Subcutaneous abdominal adipose tissue (tissue), 5 donors: Measurements from ENCODE around the gene CNTNAP3B.
"Not testable (repeated sequence)": the region's sequence is repeated elsewhere in the genome, so short reads cannot be mapped to it uniquely, and the experiment has no call there.

ENCODE experiments used
- H3K27ac ChIP-seq: one replicate; pipeline ENCODE4 v1.7.0; 2013; ENCODE audit warnings: low read depth, mild to moderate bottlenecking, inconsistent platforms, low read length, moderate library complexity
- H3K27me3 ChIP-seq, 5 donors: one replicate each; pipeline ENCODE4 v1.7.0; 2013; ENCODE audit warnings: low read length in 5 of 5, inconsistent platforms in 1 of 5; ENCODE audit not compliant: control insufficient read depth in 5 of 5, insufficient read depth in 4 of 5
- H3K36me3 ChIP-seq, 5 donors: one replicate each; pipeline ENCODE4 v1.7.0; 2013; ENCODE audit warnings: low read length in 5 of 5; ENCODE audit not compliant: control insufficient read depth in 5 of 5, insufficient read depth in 5 of 5
- H3K4me1 ChIP-seq, 5 donors: one replicate each; pipeline ENCODE4 v1.7.0; 2013; ENCODE audit warnings: low read length in 5 of 5, mild to moderate bottlenecking in 3 of 5, moderate library complexity in 1 of 5; ENCODE audit not compliant: control insufficient read depth in 5 of 5, insufficient read depth in 5 of 5
- H3K4me3 ChIP-seq, 5 donors: one replicate each; pipeline ENCODE4 v1.7.0; 2013; ENCODE audit warnings: low read length in 5 of 5, low read depth in 1 of 5
- H3K9ac ChIP-seq, 5 donors: one replicate each; pipeline ENCODE4 v1.7.0; 2013; ENCODE audit warnings: low read length in 5 of 5, mild to moderate bottlenecking in 4 of 5, moderate library complexity in 3 of 5
- H3K9me3 ChIP-seq, 5 donors: one replicate each; pipeline ENCODE4 v1.7.0; 2013; ENCODE audit warnings: low read length in 5 of 5; ENCODE audit not compliant: control insufficient read depth in 5 of 5
- donor health status: healthy.
- donor health status: healthy.
- donor health status: healthy.
- donor health status: healthy.
- donor health status: healthy.

The CNTNAP3B gene

DNA sequence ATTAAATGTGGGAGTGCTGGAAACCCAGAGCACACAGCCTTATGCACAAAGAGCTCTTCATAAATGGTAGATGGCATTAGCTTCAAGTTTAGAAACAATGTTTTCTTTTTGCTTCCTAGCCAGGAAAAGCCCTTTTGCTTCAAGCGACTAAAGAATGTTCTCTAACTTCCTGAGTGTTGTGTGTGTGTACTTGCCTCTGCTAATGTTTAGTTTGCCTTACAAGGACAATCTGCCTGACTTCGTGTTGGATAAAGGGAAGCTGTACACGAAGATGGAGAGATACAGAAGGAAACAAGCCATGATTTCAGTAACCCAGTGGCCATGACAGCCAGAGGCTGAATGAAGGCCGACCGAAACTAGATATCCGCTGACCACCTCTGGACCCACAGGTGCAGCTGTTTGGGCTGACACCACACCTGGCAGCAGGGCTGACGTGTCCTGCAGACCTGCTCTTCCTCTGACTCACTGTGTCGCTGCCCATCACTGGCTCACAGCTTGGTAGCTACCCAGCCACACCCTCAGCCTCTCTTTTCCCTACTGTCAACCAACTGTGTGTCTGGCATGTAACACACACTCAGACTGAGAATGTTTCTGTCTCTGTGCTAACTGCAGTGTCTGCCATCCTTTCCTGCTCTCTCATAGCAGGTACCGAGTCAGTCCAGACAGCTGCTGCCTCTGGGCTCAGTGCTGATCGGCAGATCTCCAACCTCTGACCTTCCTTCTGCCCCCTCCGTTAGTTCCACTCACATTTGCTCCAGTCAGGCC is 59.0 kb downstream of the CNTNAP3B start:
- H3K27ac ChIP-seq, H3K36me3 ChIP-seq, H3K9me3 ChIP-seq, H3K27me3 ChIP-seq, H3K4me3 ChIP-seq, H3K4me1 ChIP-seq, H3K9ac ChIP-seq: not testable (repeated sequence)

GRCh38 chr9:42053874-42054273 is 75.4 kb downstream of the CNTNAP3B start:
- not testable (repeated sequence) for H3K4me3 ChIP-seq, H3K27ac ChIP-seq, H3K9ac ChIP-seq, H3K27me3 ChIP-seq, H3K36me3 ChIP-seq, H3K4me1 ChIP-seq, H3K9me3 ChIP-seq

DNA sequence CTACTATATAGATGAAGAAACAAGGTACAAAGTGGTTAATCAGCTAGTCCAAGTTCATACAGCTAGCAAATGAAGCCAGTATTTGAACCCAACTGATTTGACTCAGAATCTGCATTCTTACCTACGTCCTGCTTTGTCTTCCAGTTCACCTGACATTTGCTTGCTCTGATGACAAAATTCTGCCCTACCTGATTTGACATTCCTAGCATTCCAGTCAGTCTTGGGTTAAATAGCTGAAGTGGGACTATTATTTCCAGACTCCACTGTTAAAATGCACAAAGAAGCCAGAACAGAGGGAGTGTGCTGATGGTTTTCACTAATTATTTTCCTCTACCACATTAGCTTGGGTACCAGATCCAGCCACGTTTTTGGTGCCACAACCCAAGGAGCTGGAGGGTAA is 78.5 kb downstream of the CNTNAP3B start:
- not testable (repeated sequence) for H3K36me3 ChIP-seq, H3K9me3 ChIP-seq, H3K27ac ChIP-seq, H3K4me3 ChIP-seq, H3K9ac ChIP-seq, H3K27me3 ChIP-seq, H3K4me1 ChIP-seq

- H3K36me3 ChIP-seq, H3K27ac ChIP-seq, H3K9me3 ChIP-seq, H3K9ac ChIP-seq, H3K4me1 ChIP-seq, H3K27me3 ChIP-seq, H3K4me3 ChIP-seq: not testable (repeated sequence)
Observed at GRCh38 chr9:42044422-42045010, 84.7 kb downstream of the CNTNAP3B start.

- not testable (repeated sequence) for H3K4me3 ChIP-seq, H3K27me3 ChIP-seq, H3K36me3 ChIP-seq, H3K27ac ChIP-seq, H3K4me1 ChIP-seq, H3K9ac ChIP-seq, H3K9me3 ChIP-seq
Observed at GRCh38 chr9:42033541-42033940, 95.7 kb downstream of the CNTNAP3B start.

- not testable (repeated sequence) for H3K27ac ChIP-seq, H3K9me3 ChIP-seq, H3K4me1 ChIP-seq, H3K4me3 ChIP-seq, H3K9ac ChIP-seq, H3K27me3 ChIP-seq, H3K36me3 ChIP-seq
Observed at GRCh38 chr9:42020639-42021038, 108.6 kb downstream of the CNTNAP3B start.

DNA sequence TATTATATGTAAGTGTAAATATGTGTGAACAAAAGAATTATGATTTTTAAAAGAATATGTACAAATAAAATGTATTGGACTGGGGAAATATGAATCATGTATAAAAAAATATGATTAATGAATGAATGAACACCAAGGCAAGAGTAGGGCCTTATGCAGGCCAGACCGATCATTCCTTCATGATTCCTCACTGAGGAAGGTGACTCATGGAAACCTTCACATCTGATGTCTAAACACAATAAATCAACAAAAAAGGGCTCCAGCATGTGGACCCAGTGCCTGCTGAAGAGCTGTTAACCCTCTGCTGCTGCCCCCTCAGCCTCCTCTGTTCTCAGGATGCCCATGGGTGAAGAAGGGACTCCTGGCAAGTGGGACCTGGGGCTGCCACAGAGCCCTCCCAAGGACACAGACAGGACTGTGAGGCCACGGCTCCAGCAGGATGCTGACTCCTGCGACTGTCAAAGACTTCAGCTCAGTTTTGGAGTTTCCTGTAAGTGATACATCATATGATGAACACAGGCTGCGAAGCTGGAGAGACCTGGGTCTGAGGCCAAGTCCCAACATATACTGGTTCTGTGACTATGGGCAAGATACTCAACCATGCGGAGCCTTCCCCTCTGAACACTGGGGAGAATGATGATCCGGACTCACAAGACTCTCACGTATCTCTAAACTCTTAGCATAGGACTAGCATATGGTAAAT is 110.9 kb downstream of the CNTNAP3B start:
- not testable (repeated sequence) for H3K4me3 ChIP-seq, H3K27ac ChIP-seq, H3K27me3 ChIP-seq, H3K36me3 ChIP-seq, H3K9ac ChIP-seq, H3K4me1 ChIP-seq, H3K9me3 ChIP-seq

DNA sequence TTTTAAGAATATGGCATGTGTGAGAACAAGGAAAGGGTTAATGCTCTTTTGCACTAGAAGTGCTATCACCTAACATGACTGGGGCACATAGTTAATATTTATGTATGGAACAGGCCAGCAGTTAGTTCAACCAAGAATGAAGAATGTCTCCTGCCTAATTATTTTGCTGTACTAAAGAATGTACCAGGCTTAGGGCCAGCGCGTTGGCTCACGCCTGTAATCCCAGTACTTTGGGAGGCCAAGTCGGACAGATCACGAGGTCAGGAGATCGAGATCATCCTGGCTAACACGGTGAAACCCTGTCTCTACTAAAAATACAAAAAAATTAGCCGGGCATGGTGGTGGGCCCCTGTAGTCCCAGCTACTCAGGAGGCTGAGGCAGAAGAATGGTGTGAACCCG is 114.9 kb downstream of the CNTNAP3B start:
- not testable (repeated sequence) for H3K9ac ChIP-seq, H3K27me3 ChIP-seq, H3K9me3 ChIP-seq, H3K27ac ChIP-seq, H3K4me1 ChIP-seq, H3K4me3 ChIP-seq, H3K36me3 ChIP-seq

DNA sequence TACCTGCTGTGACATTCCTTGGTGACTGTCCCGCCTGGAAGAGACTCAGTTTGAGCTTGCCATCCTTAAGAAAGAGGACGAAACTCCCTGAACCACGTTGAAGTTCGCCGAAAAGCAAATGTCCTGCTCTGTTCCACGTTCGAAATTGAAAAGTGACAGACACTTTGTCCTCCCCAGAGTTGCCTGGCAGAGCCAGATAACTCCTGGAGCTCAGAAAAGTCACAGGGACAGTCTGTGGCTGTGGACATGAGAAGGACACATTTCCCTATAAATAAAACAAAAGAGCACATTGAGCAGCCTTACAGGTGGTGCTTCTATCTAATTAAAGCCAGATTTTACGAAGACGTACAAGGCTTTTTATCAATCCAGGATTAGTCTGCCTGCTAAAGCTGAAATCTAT is 137.6 kb downstream of the CNTNAP3B start:
- H3K36me3 ChIP-seq, H3K9me3 ChIP-seq, H3K4me1 ChIP-seq, H3K27me3 ChIP-seq, H3K27ac ChIP-seq, H3K4me3 ChIP-seq, H3K9ac ChIP-seq: not testable (repeated sequence)

DNA sequence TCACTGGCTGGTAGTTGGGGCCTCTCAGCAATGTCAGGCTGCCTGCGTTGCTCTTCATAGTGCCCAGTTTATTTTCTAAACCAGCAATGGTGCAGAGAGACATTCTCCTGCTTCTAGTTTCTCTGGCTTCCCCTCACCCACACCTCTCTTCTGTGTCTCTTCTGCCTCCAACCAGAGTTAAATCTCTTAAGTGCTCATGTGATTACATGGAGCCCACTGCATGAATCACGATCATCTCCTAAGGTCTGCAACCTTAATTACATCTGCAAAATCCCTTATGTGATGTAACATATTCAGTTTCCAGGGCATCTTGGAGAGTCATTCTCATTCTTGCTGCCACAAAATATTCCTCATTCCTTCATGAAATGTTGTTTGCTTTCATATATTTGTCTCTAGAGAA is 149.0 kb downstream of the CNTNAP3B start:
- H3K36me3 ChIP-seq, H3K27ac ChIP-seq, H3K4me3 ChIP-seq, H3K9me3 ChIP-seq, H3K9ac ChIP-seq, H3K4me1 ChIP-seq, H3K27me3 ChIP-seq: not testable (repeated sequence)
